Body of pancreas (tissue), 4 donors: Measurements from ENCODE around the gene CNPY1. TPM values are rescaled to one million over a fixed set of nuclear protein-coding genes. Genes with fewer than 3 reads are reported as not detected.

Experiments
- ATAC-seq: fragments of 150-250 bp; one replicate; pipeline ENCODE4 v1.9.1; 2016
- DNase-seq, 4 donors: peaks; one replicate each; pipeline ENCODE4 v3.0.0-alpha.2; 2019
- H3K27ac ChIP-seq, 4 donors: fragments of 200-600 bp; sonication (generic); 1 replicate in 3 of 4; 2 replicates in 1 of 4; pipeline versions ENCODE4 v1.5.1 to v1.6.1; 2016 to 2019; ENCODE audit warnings: mild to moderate bottlenecking in 1 of 4, mixed read lengths in 1 of 4, moderate library complexity in 1 of 4
- H3K27me3 ChIP-seq, 2 donors: fragments of 200-600 bp; sonication (generic); one replicate each; pipeline ENCODE4 v1.6.0; 2016; ENCODE audit warnings: mild to moderate bottlenecking in 1 of 2
- H3K36me3 ChIP-seq, 2 donors: fragments of 200-600 bp; sonication (generic); replicated peaks in 1 of 2; 2 replicates each; pipeline ENCODE4 v1.5.1; 2016; ENCODE audit warnings: low read depth in 2 of 2; ENCODE audit not compliant: insufficient read depth in 1 of 2
- H3K4me1 ChIP-seq: fragments of 200-600 bp; sonication (generic); one replicate; pipeline ENCODE4 v1.6.0; 2016
- H3K4me3 ChIP-seq, 2 donors: fragments of 200-600 bp; sonication (generic); 1 replicate in 1 of 2; 2 replicates in 1 of 2; pipeline ENCODE4 v1.5.1; 2016 to 2019
- H3K9me3 ChIP-seq, 3 donors: fragments of 200-600 bp; sonication (generic); 1 replicate in 2 of 3; 2 replicates in 1 of 3; pipeline ENCODE4 v1.5.1; 2016
- CTCF ChIP-seq, 7 experiments: fragments of 450-650 bp in 4 of 7; fragments of 200-600 bp in 3 of 7; sonication (generic) in 3 of 7; IDR thresholded peaks; one replicate each; pipeline ENCODE4 v1.5.1; 2016 to 2019; ENCODE audit warnings: antibody characterized with exemption in 7 of 7
- POLR2A ChIP-seq, 3 donors: fragments of 450-650 bp; IDR thresholded peaks; one replicate each; pipeline ENCODE4 v1.6.1; 2016; ENCODE audit warnings: antibody characterized with exemption in 3 of 3, mild to moderate bottlenecking in 2 of 3
- WGBS, 2 donors: methylation state at CpG; one replicate each; pipeline ENCODE4 v1.1.5; 2017; 5-methylcytosine and 5-hydroxymethylcytosine counted together
- intact Hi-C: fragments of 100-400 bp; cut with DNase I; formaldehyde crosslinking; loops from one replicate; pipeline ENCODE4 v1.15.1; 2023
- total RNA-seq, 2 donors: library from RNA; depleted of rRNA; stranded (reverse); fragments of >200 nt; gene quantifications; one replicate each; pipeline ENCODE4 v1.1.0, GENCODE V29; 2016

Gene CNPY1
- total RNA-seq, 2 donors from 2014 or later: not detected

DNA sequence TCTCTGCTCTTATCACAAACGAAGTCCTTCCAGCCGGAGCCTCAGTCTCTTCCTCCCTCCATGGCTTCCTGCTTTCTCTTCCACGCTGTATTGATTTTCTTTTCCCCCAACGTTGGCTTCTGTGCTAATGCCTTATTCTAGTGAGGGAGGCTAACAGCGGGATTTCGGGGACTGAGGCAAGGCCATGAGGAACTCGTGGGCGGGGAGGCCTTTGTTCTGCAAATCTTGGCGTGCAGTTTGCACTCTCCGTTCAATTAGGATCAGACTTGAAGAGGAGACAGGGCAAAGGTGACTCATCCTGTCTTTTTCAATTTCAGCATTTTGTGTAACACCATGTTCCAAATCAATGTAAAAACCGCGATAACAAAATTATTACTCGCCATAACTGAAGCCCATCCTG is 63.1 kb downstream of the CNPY1 start:
- Histone ChIP-seq H3K4me3 (no peak overlapping the region), H3K36me3 (no peaks in the 10 kb centered on the region), H3K27ac (no peak overlapping the region), H3K27me3 (no peaks in the 10 kb centered on the region), H3K9me3 (no peaks in the 10 kb centered on the region), H3K4me1 (no peaks in the 10 kb centered on the region)
- TF ChIP-seq CTCF (IDR thresholded peaks at IDR 0.05): no peak
- no peak for TF ChIP-seq POLR2A (IDR thresholded peaks at IDR 0.05)
- DNase-seq: no peak
- no peak for ATAC-seq
- 37 to 45% methylated on average over 13 of the region's 13 CpGs for WGBS, 2 donors
- intact Hi-C loops: no loop called here

- Histone ChIP-seq H3K4me3 (no peak overlapping the region), H3K4me1 (no peaks in the 10 kb centered on the region), H3K36me3 (no peaks in the 10 kb centered on the region), H3K9me3 (no peaks in the 10 kb centered on the region), H3K27ac (no peak overlapping the region), H3K27me3 (no peaks in the 10 kb centered on the region)
- TF ChIP-seq POLR2A (IDR thresholded peaks at IDR 0.05) (no peak), CTCF (IDR thresholded peaks at IDR 0.05) (no peak)
- 53 to 65% methylated on average over 17 of the region's 17 CpGs for WGBS, 2 donors
- DNase-seq: no peak
- intact Hi-C loops: no loop called here
- ATAC-seq: no peak
These were observed 63.7 kb downstream of the CNPY1 start for GRCh38 chr7:155482511-155483183.

DNA sequence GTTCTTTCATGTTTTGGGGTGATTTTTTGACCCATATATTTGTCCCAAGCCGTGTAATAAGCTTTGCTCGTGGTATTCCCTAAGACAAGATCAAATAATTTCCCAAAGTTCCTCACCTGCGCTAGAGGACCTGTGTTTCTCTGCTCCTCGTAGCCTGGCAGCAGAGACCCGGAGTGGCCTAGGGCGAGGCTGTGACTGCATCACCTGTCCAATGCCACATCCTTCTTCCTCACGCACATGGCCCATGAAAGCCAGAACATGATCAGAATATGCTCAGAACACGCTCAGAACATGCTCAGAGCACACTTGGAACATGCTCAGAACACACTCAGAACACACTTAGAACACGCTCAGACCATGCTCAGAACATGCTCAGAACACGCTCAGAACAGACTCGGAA is 64.6 kb downstream of the CNPY1 start:
- Histone ChIP-seq H3K36me3 (no peaks in the 10 kb centered on the region), H3K4me3 (no peak overlapping the region), H3K4me1 (no peaks in the 10 kb centered on the region), H3K27me3 (no peaks in the 10 kb centered on the region), H3K9me3 (no peaks in the 10 kb centered on the region), H3K27ac (no peak overlapping the region)
- DNase-seq: no peak
- TF ChIP-seq POLR2A (IDR thresholded peaks at IDR 0.05) (no peak), CTCF (IDR thresholded peaks at IDR 0.05) (no peak)
- no peak for ATAC-seq
- intact Hi-C loops: no loop called here
- 81% methylated on average over 11 of the region's 11 CpGs for WGBS, 2 donors

- intact Hi-C loops: no loop called here
- DNase-seq (no peak), ATAC-seq (no peak)
These were observed 68.9 kb downstream of the CNPY1 start for GRCh38 chr7:155477476-155477875.

More at GRCh38 chr7:155477476-155477875, 68.9 kb downstream of the CNPY1 start:
- no peak overlapping the region for H3K27ac ChIP-seq
- WGBS, 2 donors: 59 to 86% methylated on average over 4 of the region's 4 CpGs
- H3K27me3 ChIP-seq: peaks cover 0 to 10% of the 10 kb centered on the region in 2 donors
- no peaks in the 10 kb centered on the region for H3K36me3 ChIP-seq
- no peaks in the 10 kb centered on the region for H3K9me3 ChIP-seq
- peaks cover 4% of the 10 kb centered on the region for H3K4me1 ChIP-seq
- no peak overlapping the region for H3K4me3 ChIP-seq
- TF ChIP-seq CTCF (IDR thresholded peaks at IDR 0.05) (no peak), POLR2A (IDR thresholded peaks at IDR 0.05) (no peak)
